IPS-18a (cell line): ENCODE results near the gene SPC24.
"Not testable (repeated sequence)": the region's sequence is repeated elsewhere in the genome, so short reads cannot be mapped to it uniquely, and the experiment has no call there.

Source experiments
- H3K27ac ChIP-seq: one replicate; pipeline ENCODE4 v1.5.1; 2013; ENCODE audit warnings: low read length
- H3K27me3 ChIP-seq: one replicate; pipeline ENCODE4 v1.6.1; 2013; ENCODE audit warnings: mild to moderate bottlenecking, low read length; ENCODE audit not compliant: control insufficient read depth, insufficient read depth
- H3K36me3 ChIP-seq: one replicate; pipeline ENCODE4 v1.6.1; 2013; ENCODE audit warnings: low read depth, low read length; ENCODE audit not compliant: control insufficient read depth
- H3K4me1 ChIP-seq: one replicate; pipeline ENCODE4 v1.6.1; 2013; ENCODE audit warnings: low read depth, low read length; ENCODE audit not compliant: control insufficient read depth
- H3K4me3 ChIP-seq: one replicate; pipeline ENCODE4 v1.5.1; 2013; ENCODE audit warnings: low read length
- H3K9ac ChIP-seq: one replicate; pipeline ENCODE4 v1.6.1; 2013; ENCODE audit warnings: mild to moderate bottlenecking, low read length, moderate library complexity
- H3K9me3 ChIP-seq: one replicate; pipeline ENCODE4 v1.6.1; 2013; ENCODE audit warnings: low read depth, low read length; ENCODE audit not compliant: control insufficient read depth

SPC24 gene

DNA sequence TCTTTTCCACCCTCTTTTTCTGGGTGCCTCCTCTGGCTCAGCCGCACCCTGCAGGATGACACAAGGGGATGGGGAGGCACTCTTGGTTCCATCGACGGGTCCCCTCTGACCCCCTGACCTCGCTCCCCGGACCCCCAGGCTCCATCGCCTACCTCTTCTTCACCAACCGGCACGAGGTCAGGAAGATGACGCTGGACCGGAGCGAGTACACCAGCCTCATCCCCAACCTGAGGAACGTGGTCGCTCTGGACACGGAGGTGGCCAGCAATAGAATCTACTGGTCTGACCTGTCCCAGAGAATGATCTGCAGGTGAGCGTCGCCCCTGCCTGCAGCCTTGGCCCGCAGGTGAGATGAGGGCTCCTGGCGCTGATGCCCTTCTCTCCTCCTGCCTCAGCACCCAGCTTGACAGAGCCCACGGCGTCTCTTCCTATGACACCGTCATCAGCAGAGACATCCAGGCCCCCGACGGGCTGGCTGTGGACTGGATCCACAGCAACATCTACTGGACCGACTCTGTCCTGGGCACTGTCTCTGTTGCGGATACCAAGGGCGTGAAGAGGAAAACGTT, 42.4 kb downstream of the SPC24 start:
- Histone ChIP-seq H3K4me1 (no peaks in the 10 kb centered on the region), H3K9me3 (no peaks in the 10 kb centered on the region), H3K27me3 (no peaks in the 10 kb centered on the region), H3K36me3 (peaks cover 98% of the 10 kb centered on the region), H3K9ac (no peak overlapping the region), H3K27ac (no peak overlapping the region), H3K4me3 (no peak overlapping the region)

DNA sequence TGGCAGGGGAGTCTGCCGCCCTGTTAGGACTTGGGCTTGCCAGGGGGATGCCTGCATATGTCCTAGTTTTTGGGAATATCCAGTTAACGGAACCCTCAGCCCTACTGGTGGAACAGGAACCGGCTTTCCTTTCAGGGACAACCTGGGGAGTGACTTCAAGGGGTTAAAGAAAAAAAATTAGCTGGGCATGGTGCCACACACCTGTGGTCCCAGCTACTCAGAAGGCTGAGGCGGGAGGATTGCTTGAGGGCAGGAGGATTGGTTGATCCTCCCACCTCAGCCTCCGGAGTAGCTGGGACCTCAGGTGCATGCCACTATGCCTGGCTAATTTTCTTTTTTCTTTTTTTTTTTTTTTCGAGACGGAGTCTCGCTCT, 43.8 kb downstream of the SPC24 start:
- Histone ChIP-seq H3K4me3 (no peak overlapping the region), H3K36me3 (peaks cover 95% of the 10 kb centered on the region)

DNA sequence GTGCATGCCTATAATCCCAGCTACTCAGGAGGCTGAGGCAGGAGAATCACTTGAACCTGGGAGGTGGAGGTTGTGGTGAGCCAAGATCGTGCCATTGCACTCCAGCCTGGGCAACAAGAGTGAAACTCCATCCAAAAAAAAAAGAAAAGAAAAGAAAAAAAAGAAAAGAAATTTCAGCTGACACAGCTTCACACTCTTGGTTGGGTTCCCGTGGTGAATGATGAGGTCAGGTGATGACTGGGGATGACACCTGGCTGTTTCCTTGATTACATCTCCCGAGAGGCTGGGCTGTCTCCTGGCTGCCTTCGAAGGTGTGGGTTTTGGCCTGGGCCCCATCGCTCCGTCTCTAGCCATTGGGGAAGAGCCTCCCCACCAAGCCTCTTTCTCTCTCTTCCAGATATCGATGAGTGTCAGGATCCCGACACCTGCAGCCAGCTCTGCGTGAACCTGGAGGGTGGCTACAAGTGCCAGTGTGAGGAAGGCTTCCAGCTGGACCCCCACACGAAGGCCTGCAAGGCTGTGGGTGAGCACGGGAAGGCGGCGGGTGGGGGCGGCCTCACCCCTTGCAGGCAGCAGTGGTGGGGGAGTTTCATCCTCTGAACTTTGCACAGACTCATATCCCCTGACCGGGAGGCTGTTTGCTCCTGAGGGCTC, 44.3 kb downstream of the SPC24 start:
- Histone ChIP-seq H3K4me3 (no peak overlapping the region), H3K27ac (no peak overlapping the region), H3K9me3 (no peaks in the 10 kb centered on the region), H3K4me1 (no peaks in the 10 kb centered on the region), H3K36me3 (peaks cover 95% of the 10 kb centered on the region), H3K9ac (no peak overlapping the region), H3K27me3 (no peaks in the 10 kb centered on the region)

More for the DNA sequence above, 43.8 kb downstream of the SPC24 start:
- no peaks in the 10 kb centered on the region for H3K9me3 ChIP-seq
- H3K9ac ChIP-seq = no peak overlapping the region
- H3K27me3 ChIP-seq = no peaks in the 10 kb centered on the region
- H3K27ac ChIP-seq = no peak overlapping the region
- H3K4me1 ChIP-seq = no peaks in the 10 kb centered on the region

DNA sequence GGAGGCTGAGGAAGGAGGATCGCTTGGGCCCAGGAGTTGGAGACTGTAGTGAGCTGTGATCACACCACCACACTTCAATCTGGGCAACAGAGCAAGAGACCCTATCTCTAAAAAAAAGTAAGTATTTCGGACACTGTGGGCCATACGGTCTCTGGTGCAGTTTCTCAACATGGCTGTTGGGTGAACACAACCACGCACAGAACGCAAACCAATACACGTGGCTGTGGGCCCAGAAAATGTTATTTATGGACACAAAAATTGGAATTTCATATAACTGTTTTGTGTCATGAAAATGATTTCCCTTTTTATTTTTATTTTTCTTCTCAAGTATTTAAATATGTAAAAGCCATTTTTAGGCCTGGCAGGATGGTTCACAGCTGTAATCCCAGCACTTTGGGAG, 46.8 kb downstream of the SPC24 start:
- Histone ChIP-seq H3K27ac (no peak overlapping the region), H3K27me3 (no peaks in the 10 kb centered on the region), H3K4me3 (no peak overlapping the region), H3K9me3 (no peaks in the 10 kb centered on the region), H3K9ac (no peak overlapping the region), H3K4me1 (no peaks in the 10 kb centered on the region), H3K36me3 (peaks cover 95% of the 10 kb centered on the region)

DNA sequence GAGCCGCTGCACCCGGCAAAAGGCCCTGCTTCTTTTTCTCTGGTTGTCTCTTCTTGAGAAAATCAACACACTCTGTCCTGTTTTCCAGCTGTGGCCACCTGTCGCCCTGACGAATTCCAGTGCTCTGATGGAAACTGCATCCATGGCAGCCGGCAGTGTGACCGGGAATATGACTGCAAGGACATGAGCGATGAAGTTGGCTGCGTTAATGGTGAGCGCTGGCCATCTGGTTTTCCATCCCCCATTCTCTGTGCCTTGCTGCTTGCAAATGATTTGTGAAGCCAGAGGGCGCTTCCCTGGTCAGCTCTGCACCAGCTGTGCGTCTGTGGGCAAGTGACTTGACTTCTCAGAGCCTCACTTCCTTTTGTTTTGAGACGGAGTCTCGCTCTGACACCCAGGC, 49.1 kb downstream of the SPC24 start:
- Histone ChIP-seq H3K9ac (no peak overlapping the region), H3K4me3 (no peak overlapping the region), H3K4me1 (no peaks in the 10 kb centered on the region), H3K27me3 (no peaks in the 10 kb centered on the region), H3K27ac (no peak overlapping the region), H3K9me3 (no peaks in the 10 kb centered on the region), H3K36me3 (peaks cover 94% of the 10 kb centered on the region)

DNA sequence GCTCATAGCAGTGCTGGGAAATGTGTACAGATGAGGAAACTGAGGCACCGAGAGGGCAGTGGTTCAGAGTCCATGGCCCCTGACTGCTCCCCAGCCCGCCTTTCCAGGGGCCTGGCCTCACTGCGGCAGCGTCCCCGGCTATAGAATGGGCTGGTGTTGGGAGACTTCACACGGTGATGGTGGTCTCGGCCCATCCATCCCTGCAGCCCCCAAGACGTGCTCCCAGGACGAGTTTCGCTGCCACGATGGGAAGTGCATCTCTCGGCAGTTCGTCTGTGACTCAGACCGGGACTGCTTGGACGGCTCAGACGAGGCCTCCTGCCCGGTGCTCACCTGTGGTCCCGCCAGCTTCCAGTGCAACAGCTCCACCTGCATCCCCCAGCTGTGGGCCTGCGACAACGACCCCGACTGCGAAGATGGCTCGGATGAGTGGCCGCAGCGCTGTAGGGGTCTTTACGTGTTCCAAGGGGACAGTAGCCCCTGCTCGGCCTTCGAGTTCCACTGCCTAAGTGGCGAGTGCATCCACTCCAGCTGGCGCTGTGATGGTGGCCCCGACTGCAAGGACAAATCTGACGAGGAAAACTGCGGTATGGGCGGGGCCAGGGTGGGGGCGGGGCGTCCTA, 50.5 kb downstream of the SPC24 start:
- no peak overlapping the region for H3K27ac ChIP-seq
- no peak overlapping the region for H3K4me3 ChIP-seq
- H3K27me3 ChIP-seq = no peaks in the 10 kb centered on the region
- no peaks in the 10 kb centered on the region for H3K9me3 ChIP-seq
- H3K9ac ChIP-seq = no peak overlapping the region
- peaks cover 92% of the 10 kb centered on the region for H3K36me3 ChIP-seq
- H3K4me1 ChIP-seq = no peaks in the 10 kb centered on the region

DNA sequence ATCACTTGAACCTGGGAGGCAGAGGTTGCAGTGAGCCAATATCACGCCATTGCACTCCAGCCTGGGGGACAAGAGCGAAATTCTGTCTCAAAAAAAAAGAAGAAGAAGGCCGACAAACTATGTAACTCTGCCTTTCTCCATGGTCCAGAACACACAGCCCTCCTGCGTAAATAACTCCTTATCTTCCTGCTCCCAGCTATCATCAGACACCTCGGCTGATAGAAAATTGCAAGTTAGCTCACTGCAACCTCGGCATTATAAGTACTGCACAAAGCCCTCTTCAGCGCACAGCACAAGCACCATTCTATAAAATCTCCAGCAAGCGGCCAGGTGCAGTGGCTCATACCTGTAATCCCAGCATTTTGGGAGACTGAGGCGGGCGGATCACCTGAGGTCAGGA, 51.9 kb downstream of the SPC24 start:
- H3K27ac ChIP-seq, H3K4me3 ChIP-seq, H3K9me3 ChIP-seq, H3K9ac ChIP-seq, H3K4me1 ChIP-seq, H3K27me3 ChIP-seq: not testable (repeated sequence)
- peaks cover 93% of the 10 kb centered on the region for H3K36me3 ChIP-seq

DNA sequence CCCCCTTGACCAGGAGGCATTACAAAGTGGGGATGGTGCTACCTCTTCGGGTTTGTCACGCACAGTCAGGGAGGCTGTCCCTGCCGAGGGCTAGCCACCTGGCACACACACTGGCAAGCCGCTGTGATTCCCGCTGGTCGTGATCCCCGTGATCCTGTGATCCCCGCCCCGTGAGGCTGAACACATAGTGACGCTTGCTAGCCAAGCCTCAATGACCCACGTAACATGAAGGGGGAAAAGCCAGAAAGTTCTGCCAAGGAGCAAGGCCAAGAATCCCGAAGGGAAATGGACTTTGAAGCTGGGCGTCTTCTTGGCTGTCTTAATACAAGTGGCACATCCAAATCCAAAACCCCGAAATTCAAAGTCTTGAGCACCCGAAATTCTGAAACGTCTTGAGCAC, 52.6 kb downstream of the SPC24 start:
- no peaks in the 10 kb centered on the region for H3K4me1 ChIP-seq
- H3K9me3 ChIP-seq = no peaks in the 10 kb centered on the region
- H3K27me3 ChIP-seq = no peaks in the 10 kb centered on the region
- H3K36me3 ChIP-seq = peaks cover 91% of the 10 kb centered on the region
- no peak overlapping the region for H3K27ac ChIP-seq
- H3K9ac ChIP-seq = no peak overlapping the region
- H3K4me3 ChIP-seq = no peak overlapping the region

DNA sequence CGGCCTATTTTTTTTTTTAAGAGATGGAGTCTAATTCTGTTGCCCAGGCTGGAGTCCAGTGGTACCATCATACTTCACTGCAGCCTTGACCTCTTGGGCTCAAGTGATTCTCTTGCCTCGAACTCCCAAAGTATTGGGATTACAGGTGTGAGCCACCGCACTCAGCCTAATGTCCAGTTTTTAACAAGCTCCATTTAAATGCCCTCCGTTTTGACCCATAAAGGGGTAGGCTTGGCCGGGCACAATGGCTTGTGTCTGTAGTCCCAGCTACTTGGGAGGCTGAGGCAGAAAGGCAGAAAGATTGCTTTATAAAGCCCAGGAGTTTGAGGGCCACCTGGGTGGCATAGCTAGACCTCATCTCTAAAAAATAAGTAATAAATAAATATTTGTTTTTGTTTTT, 54.5 kb downstream of the SPC24 start:
- no peaks in the 10 kb centered on the region for H3K4me1 ChIP-seq
- H3K9ac ChIP-seq = no peak overlapping the region
- no peaks in the 10 kb centered on the region for H3K27me3 ChIP-seq
- H3K9me3 ChIP-seq = no peaks in the 10 kb centered on the region
- peaks cover 84% of the 10 kb centered on the region for H3K36me3 ChIP-seq
- no peak overlapping the region for H3K27ac ChIP-seq
- no peak overlapping the region for H3K4me3 ChIP-seq

DNA sequence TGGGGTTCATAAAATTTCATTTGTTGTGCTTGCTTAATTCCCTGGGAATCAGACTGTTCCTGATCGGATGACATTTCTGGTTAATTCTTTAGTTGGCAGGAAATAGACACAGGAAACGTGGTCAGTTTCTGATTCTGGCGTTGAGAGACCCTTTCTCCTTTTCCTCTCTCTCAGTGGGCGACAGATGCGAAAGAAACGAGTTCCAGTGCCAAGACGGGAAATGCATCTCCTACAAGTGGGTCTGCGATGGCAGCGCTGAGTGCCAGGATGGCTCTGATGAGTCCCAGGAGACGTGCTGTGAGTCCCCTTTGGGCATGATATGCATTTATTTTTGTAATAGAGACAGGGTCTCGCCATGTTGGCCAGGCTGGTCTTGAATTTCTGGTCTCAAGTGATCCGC, 55.5 kb downstream of the SPC24 start:
- H3K4me1 ChIP-seq = no peaks in the 10 kb centered on the region
- no peak overlapping the region for H3K9ac ChIP-seq
- no peak overlapping the region for H3K27ac ChIP-seq
- H3K27me3 ChIP-seq = no peaks in the 10 kb centered on the region
- H3K36me3 ChIP-seq = peaks cover 83% of the 10 kb centered on the region
- no peak overlapping the region for H3K4me3 ChIP-seq
- H3K9me3 ChIP-seq = no peaks in the 10 kb centered on the region

DNA sequence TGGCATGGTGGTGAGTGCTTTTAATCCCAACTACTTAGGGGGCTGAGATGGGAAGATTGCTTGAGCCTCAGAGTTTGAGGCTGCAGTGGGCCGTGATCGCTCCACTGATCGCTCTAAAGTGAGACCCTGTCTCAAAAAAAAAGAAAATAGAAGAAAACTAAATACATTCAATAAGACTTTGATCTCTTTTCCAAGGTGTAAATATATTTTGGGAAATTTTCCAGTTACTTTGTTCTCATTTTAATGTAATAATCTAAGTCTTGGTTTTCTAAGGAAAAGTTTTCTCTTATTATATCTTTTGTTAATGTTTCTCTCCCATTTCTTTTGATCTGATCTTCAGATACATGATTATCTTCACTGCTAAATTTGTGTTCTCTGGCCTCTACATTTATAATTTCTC, 56.7 kb downstream of the SPC24 start:
- no peaks in the 10 kb centered on the region for H3K4me1 ChIP-seq
- peaks cover 82% of the 10 kb centered on the region for H3K36me3 ChIP-seq
- H3K9ac ChIP-seq = no peak overlapping the region
- H3K4me3 ChIP-seq = no peak overlapping the region
- H3K27me3 ChIP-seq = no peaks in the 10 kb centered on the region
- H3K9me3 ChIP-seq = no peaks in the 10 kb centered on the region
- H3K27ac ChIP-seq = no peak overlapping the region

DNA sequence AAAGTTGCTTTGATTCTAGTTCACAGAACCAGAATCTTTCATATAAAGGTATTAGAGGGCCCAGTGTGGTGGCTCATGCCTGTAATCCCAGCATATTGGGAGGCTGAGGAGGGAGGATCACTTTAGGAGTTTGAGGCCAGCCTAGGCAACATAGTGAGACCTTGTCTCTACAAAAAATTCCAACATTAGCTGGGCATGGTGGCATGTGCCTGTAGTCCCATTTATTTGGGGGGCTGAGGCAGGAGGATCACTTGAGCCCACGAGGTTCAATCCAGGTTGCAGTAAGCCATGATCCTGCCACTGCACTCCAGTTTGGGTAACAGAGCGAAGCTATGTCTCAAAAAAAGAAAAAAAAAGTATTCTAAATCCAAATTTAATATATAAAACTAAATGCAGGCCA, 57.3 kb downstream of the SPC24 start:
- H3K36me3 ChIP-seq = peaks cover 80% of the 10 kb centered on the region
- H3K4me1 ChIP-seq = no peaks in the 10 kb centered on the region
- no peak overlapping the region for H3K4me3 ChIP-seq
- H3K27ac ChIP-seq = no peak overlapping the region
- no peaks in the 10 kb centered on the region for H3K9me3 ChIP-seq
- no peaks in the 10 kb centered on the region for H3K27me3 ChIP-seq
- no peak overlapping the region for H3K9ac ChIP-seq
